Vagina (tissue), 2 donors: Measurements from ENCODE around the gene SEC11A.

Experiments
- POLR2AphosphoS5 ChIP-seq, 2 donors: sonication (generic); formaldehyde crosslinking; IDR thresholded peaks; one replicate each; pipeline ENCODE4 v1.9.0; 2017; ENCODE audit warnings: antibody characterized with exemption in 2 of 2, mild to moderate bottlenecking in 2 of 2, low read depth in 1 of 2; ENCODE audit not compliant: insufficient read depth in 1 of 2
- TF ChIP-seq, protein P1 (sequence below), 3 experiments: fragments of 450-650 bp in 2 of 3; fragments of 200-600 bp in 1 of 3; sonication (generic) in 1 of 3; IDR thresholded peaks; one replicate each; pipeline ENCODE4 v1.5.1; 2017 to 2019; ENCODE audit warnings: antibody characterized with exemption in 3 of 3, mild to moderate bottlenecking in 2 of 3, moderate library complexity in 2 of 3

DNA sequence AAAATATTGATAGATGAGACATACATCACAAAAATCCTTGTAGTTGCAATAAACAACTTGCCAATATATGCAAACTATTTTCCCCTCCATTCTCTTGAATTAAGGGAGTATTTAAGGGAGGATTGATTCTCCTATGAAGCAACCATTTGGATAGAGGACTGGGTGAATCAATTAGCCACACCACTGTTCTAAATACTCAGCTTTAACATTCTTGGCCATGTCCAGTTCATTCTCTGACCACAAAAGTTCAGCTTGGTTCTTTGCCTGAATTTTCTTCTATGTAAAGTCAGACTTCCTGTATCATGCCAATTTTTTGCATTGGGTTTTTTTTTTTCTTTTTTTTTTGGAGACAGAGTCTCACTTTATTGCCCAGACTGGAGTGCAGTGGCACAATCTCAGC, 15.8 kb upstream of the SEC11A start:
- no peak for TF ChIP-seq POLR2AphosphoS5 (IDR thresholded peaks at IDR 0.05; ENCODE audit: insufficient read depth in 1 of 2, low read depth in 1 of 2)
- TF ChIP-seq, protein P1, sequence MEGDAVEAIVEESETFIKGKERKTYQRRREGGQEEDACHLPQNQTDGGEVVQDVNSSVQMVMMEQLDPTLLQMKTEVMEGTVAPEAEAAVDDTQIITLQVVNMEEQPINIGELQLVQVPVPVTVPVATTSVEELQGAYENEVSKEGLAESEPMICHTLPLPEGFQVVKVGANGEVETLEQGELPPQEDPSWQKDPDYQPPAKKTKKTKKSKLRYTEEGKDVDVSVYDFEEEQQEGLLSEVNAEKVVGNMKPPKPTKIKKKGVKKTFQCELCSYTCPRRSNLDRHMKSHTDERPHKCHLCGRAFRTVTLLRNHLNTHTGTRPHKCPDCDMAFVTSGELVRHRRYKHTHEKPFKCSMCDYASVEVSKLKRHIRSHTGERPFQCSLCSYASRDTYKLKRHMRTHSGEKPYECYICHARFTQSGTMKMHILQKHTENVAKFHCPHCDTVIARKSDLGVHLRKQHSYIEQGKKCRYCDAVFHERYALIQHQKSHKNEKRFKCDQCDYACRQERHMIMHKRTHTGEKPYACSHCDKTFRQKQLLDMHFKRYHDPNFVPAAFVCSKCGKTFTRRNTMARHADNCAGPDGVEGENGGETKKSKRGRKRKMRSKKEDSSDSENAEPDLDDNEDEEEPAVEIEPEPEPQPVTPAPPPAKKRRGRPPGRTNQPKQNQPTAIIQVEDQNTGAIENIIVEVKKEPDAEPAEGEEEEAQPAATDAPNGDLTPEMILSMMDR (IDR thresholded peaks at IDR 0.05), result no peak
